ENCODE measurements around the gene ATG13.
A peak's percentile ranks its signal among the peaks of the same experiment; 100 is the strongest.
"Not testable (repeated sequence)": the region's sequence is repeated elsewhere in the genome, so short reads cannot be mapped to it uniquely, and the experiment has no call there.

The ATG13 gene

GRCh38 chr11:46649180-46649738 is 31.9 kb downstream of the ATG13 start:
- peak; percentile 62 for DNase-seq

DNA sequence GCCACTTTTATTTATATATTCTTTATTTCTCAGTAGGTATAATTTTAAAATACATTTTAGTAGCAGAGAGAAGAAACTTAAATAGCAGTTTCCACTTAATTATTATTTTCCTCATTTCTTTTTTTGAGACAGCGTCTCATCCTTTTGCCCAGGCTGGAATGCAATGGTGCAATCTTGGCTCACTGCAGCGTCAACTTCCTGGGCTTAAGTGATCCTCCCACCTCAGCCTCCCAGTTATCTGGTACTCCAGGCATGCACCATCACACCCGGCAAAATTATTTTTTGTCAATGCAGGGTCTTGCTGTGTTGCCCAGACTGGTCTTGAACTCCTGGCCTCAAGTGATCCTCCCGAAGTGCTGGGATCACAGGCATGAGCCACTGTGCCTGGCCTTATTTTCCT is 38.3 kb downstream of the ATG13 start:
- DNase-seq = no peak

GRCh38 chr11:46657186-46657585 is 39.8 kb downstream of the ATG13 start:
- DNase-seq = no peak

DNA sequence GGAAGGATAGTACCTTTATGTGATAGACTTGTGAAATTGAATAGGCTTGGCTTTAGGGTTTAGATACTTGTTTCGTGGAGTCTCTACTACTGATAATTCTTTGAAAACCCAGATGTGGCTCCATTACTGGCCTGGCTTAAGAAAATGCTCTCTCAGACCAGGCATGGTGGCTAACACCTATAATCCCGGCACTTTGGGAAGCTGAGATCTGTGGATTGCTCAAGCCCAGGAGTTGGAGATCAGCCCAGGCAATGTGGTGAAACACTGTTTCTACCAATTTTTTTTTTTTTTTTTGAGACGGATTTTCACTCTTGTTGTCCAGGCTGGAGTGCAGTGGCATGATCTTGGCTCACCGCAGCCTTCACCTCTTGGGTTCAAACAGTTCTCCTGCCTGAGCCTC is 40.9 kb downstream of the ATG13 start:
- DNase-seq = no peak

DNA sequence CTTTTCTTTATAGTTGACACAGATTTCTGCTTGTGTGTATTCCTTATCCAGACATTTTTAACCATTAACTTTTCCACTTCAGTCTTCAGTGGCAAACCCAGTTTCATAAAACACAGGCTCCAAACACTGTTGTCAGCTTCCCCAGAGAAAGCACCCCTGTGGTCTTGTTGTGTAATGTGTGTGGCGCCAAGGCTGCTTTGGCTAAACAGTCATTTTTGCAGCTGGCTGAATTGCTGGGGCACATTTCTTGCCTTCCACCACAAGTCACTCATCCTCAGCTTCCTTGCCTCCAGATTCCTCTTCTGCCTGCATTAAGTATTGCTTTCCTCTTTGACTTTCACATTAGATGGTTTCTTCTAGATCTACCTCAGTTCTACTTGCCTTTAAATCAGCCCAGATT is 42.6 kb downstream of the ATG13 start:
- no peak for DNase-seq

DNA sequence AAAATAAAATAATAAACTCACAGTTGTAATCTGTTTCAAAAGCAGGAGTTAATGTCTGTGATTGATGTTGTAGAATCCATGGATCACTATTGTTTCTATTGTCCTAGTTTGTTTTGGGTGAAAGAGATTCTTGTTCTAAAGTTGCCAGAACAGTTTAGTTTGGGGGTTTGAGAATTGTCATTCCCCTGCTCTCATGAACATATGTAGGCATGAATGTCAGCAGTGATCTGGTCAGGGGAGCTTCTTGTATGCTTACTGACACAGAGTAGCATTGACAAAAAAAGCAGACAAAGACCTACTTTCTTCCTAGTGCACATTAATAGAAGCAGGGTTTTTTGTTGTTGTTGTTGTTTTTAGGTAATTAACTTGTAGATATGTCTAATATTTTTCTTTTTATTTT is 44.5 kb downstream of the ATG13 start:
- no peak for DNase-seq

GRCh38 chr11:46662366-46662765 is 45.0 kb downstream of the ATG13 start:
- DNase-seq = no peak

- no peak for DNase-seq
Observed at GRCh38 chr11:46663277-46663940, 46.1 kb downstream of the ATG13 start.

DNA sequence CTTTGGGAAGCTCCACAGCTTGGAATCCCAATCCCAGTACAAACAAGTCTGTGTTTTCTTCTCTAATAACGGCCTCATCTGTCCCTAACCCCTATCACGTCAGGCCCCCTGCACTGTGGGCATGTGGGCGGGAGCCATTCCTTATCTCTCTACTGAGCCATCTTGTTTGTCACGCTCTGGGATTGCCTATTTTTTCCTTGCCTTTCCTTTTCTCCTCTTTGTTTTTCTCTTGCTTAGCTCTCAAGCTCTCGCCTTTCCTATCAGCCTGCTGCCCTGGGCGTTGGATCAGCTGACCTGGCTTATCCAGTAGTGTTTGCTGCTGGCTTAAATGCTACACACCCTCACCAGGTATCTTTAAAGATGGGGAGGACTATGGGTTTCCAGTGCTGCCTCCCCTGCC is 47.3 kb downstream of the ATG13 start:
- no peak for DNase-seq

- no peak for DNase-seq
Observed at GRCh38 chr11:46665356-46665755, 48.0 kb downstream of the ATG13 start.

DNA sequence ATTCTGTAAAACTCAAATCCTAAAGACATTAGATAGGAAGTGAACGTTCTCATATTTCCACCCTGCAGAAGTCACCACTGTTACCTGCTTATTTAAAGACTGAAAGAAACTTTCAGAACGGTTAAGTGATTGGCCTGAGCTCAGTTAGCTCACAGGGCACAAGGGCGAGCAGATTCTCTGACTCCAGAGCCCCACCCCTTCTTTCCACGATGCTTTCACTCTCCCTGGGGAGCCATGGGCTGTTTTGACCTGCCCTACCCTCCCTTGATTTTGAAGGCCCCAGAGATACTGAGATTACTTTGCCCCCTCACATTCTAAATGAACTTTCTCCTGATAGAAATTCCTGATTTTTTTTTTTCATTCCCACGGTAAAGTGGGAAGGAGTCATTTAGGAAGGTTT is 49.2 kb downstream of the ATG13 start:
- no peak for DNase-seq

DNA sequence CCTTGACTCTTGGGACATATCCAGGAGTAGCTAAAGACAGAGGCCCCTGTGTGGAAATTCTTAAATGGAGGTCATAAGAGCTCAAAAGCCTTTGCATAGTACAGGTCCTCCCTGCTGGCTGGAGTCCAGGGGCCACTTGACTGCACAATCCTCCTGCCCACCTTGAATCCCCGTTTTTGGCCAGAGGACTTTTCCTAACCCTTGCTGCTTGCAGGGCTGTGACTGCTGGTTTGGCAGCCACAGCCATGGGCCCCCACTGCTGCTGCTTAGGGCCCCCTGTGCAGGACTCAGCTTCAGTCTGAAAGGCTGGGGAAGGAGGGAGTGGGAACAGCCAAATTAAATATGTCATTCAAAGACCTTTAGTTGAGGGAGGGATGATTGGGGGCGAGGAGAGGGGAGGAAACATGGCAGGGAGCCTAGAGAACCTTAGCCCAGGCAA is 49.7 kb downstream of the ATG13 start:
- DNase-seq = no peak

DNA sequence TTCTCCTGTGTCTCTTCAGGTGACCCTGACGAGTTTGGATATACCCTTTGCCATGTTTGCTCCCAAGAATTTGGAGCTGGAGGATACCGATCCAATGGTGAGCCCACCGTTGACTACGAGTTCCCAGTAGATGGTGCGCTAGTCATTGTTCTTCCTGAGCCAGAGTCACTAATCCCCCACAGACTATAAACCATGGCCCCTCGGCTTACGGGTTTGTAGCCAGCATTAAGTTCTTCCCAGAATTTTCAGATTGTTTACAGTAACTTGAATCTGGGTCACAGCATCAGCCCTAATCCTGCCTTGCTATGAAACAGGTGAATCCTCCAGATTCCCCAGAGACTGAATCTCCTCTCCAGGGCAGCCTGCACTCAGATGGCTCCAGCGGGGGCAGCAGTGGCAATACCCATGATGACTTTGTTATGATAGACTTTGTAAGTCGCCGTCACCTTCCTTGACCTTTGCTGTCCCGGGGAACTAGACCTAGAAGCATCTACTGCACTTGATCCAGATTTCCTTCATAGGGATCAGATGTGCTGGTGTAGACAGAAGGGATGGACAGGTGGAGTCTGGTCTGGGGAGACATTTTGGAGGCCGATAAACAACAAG is 51.2 kb downstream of the ATG13 start:
- DNase-seq = no peak

- DNase-seq = no peak
Observed at GRCh38 chr11:46669711-46670139, 52.4 kb downstream of the ATG13 start.

- DNase-seq = not testable (repeated sequence)
Observed at GRCh38 chr11:46670521-46670920, 53.2 kb downstream of the ATG13 start.

GRCh38 chr11:46671958-46672315 is 54.6 kb downstream of the ATG13 start:
- DNase-seq = no peak

- no peak for DNase-seq
Observed at GRCh38 chr11:46672381-46672839, 55.1 kb downstream of the ATG13 start.

DNA sequence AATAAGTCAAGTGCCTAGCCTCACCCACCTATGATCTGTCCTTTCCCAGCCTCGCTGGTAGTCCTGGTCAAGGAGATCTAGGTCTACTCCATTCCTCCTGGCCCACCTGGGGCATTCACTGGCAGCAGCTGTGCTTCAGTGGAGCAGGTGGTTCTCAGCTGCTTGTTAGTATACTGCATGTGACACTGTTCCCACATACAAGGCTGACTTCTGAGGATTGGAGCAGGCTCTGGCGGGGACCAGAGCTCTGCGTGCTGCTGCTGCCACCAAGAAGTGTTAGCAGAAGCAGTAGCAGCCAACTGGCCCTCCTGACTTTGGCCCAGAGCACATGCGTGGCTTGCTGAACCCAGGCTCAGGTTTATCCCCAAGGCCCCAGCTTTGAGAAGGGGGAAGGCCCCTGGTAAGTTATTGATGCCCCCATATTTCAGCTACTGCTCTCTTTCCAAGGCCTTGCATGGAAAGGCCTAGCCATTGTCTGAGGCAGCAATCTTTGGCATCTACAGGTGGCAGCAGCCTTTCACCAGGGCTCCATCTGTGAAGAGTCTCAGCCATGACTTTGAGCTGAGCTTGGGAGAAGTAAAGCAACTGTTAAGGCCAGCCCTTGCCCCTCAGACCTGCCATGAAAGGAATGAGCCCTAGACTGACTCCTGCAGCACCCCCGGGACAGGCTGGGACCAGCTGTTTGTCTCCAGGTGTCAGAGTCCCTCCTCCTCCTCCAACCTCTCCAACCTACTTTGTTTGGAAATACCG is 56.5 kb downstream of the ATG13 start:
- DNase-seq = no peak

- DNase-seq = no peak
Observed at GRCh38 chr11:46674463-46675287, 57.3 kb downstream of the ATG13 start.

GRCh38 chr11:46675288-46675851 is 58.0 kb downstream of the ATG13 start:
- DNase-seq = no peak

- DNase-seq = no peak
Observed at GRCh38 chr11:46675949-46676348, 58.6 kb downstream of the ATG13 start.

DNA sequence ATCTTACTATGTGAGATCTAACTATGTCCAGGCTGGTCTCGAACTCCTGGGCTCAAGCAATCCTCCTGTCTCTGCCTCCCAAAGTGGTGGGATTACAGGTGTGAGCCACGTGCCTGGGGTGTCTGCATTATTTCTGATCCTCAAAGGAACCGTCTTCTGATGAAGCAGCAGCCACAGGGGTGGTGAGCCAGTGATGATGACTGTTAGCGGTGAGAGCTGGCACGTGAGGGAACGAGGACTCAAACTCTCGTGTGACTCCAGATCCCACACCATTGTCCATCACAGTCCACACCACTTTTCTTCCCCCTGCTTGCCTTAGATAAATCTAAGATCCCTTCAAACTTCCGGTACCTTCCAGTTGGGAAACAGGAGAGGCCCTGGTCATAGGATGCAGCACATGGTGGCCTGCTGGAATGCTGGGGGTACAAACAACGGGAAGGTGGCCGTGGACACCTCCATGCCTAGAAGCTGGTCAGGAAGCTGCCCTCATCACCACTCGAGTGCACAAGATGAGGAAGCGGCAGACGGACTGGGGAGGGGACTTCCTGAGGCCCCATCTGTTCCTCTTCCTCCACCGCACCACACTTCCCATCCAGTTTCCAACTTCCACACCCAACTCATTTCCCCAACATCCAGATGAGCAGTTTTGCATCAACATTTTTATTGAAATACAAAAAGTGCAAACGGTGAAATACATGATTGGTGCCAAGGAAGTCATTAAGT is 59.2 kb downstream of the ATG13 start:
- DNase-seq = no peak

All from NCI-H2029 (cell line).